HUES48 (cell line): ENCODE measurements around the gene NGEF.

Experiments
- H3K27ac ChIP-seq: one replicate; pipeline ENCODE4 v1.7.0; 2013; ENCODE audit warnings: low read depth, low read length, inconsistent platforms
- H3K27me3 ChIP-seq: 2 replicates; pipeline ENCODE4 v1.6.1; 2013; ENCODE audit warnings: mild to moderate bottlenecking, low read length; ENCODE audit not compliant: control insufficient read depth, insufficient read depth
- H3K36me3 ChIP-seq: 2 replicates; pipeline ENCODE4 v1.6.1; 2013; ENCODE audit warnings: low read length; ENCODE audit not compliant: control insufficient read depth, insufficient read depth
- H3K4me1 ChIP-seq: 2 replicates; pipeline ENCODE4 v1.6.1; 2013; ENCODE audit warnings: mild to moderate bottlenecking, low read length; ENCODE audit not compliant: control insufficient read depth, insufficient read depth
- H3K4me3 ChIP-seq: 2 replicates; pipeline ENCODE4 v1.5.1; 2013; ENCODE audit warnings: mild to moderate bottlenecking, low read depth, low read length
- H3K9ac ChIP-seq: 2 replicates; pipeline ENCODE4 v1.6.1; 2013; ENCODE audit warnings: mild to moderate bottlenecking, low read depth, low read length, moderate library complexity
- H3K9me3 ChIP-seq: 2 replicates; pipeline ENCODE4 v1.6.1; 2013; ENCODE audit warnings: low read length; ENCODE audit not compliant: control insufficient read depth, insufficient read depth

The NGEF gene

DNA sequence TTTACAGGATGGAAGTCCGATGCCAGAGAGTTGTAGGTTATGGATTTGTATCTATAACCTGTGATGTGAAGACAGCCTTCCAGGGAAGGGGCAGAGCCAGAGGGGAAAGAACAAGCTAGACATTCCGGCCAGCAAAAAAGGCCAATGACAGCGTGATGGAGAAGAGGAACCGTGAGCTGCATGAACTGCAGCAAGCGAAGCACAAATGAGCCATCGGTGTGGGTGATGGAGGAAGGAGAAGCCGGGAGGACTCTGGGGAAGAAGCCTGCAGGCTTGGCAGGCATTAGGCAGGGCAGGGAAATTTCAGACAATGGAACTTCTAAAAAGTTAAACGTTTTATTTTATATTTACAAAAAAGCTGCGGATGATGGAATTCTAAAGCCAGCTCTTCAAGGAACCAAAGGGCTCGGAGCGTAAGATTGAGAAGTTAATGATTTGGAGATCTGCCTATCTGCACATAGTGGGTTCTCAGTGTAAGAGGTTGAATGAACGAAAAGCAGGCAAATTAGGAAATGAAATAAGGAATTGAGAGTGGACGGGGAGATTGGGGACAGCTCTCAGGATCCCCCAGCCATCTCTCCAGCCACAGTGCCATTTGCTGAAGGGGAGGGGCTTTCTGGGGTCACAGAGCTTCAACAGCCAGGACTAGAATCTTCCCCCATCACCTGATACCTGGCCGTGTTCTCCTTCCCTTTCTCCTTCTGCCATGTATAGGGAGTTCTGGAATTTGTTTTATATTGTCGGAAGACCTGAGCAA lies 28.4 kb downstream of the NGEF start:
- Histone ChIP-seq H3K9ac (no peak overlapping the region), H3K27ac (no peak overlapping the region), H3K4me1 (peaks cover 11% of the 10 kb centered on the region), H3K36me3 (no peaks in the 10 kb centered on the region), H3K4me3 (no peak overlapping the region), H3K9me3 (no peaks in the 10 kb centered on the region), H3K27me3 (no peaks in the 10 kb centered on the region)

DNA sequence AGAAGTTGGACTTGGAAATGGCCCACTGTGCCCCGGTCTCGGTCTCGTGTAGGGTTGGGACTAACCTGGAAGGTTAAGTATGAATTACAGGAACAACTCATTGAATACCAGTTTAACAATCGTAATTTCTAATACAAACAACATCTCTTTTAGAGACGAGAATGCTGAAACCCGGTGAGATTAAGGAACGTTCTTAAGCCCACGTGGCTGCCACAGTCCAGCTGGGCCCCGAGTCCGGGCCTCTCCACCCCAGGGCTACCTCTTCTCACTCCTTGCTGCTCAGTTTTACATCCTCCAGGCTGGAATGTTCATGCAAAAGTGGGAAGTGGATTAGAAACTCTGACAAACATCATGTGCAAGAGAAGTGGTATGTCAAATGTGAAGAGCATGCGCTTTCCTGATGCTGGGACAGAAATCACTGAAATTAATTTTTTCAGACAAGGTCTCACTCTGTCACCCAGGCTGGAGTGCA lies 29.4 kb downstream of the NGEF start:
- peaks cover 12% of the 10 kb centered on the region for H3K4me1 ChIP-seq
- H3K36me3 ChIP-seq: no peaks in the 10 kb centered on the region
- H3K4me3 ChIP-seq: no peak overlapping the region
- no peaks in the 10 kb centered on the region for H3K27me3 ChIP-seq
- H3K9ac ChIP-seq: no peak overlapping the region
- no peaks in the 10 kb centered on the region for H3K9me3 ChIP-seq
- H3K27ac ChIP-seq: no peak overlapping the region

DNA sequence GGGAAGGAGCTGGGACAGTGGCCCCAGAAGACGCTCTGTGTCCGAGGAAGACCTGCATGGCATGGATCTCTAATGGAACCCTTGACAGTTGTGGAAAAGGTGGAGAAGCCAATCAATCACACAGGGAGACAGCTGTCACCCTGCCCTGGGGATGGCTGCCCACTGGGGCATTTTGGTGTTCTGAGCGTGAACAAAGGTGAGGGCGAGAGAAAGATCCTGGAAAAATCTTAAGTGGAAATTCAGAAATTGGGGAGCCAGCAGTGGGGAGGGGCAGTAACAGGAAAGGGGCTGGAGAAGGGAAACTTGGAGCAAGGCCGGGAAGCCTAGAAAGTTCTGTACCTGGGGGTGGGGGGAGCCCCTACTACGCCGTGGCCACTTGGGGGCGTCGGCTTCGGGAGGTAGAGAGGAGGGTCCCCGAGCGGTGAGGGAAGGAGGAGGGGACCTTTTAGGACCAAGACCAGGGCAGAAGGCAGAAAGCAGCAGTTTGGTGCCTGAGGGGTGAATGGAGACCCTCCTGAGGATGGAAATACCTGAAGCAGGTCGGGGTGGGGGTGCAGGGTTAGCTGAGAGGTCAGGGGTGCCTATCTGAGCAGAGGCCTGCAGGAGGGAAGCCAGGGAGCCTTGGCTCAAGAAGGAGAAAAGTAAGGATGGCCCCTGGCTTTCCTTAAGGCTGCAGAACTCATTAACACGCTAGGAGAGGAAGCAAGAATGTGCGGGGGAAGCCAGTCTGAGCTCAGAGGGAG lies 30.0 kb downstream of the NGEF start:
- H3K9ac ChIP-seq: no peak overlapping the region
- H3K4me3 ChIP-seq: no peak overlapping the region
- peaks cover 9% of the 10 kb centered on the region for H3K4me1 ChIP-seq
- H3K27me3 ChIP-seq: no peaks in the 10 kb centered on the region
- H3K9me3 ChIP-seq: no peaks in the 10 kb centered on the region
- H3K27ac ChIP-seq: no peak overlapping the region
- H3K36me3 ChIP-seq: no peaks in the 10 kb centered on the region

DNA sequence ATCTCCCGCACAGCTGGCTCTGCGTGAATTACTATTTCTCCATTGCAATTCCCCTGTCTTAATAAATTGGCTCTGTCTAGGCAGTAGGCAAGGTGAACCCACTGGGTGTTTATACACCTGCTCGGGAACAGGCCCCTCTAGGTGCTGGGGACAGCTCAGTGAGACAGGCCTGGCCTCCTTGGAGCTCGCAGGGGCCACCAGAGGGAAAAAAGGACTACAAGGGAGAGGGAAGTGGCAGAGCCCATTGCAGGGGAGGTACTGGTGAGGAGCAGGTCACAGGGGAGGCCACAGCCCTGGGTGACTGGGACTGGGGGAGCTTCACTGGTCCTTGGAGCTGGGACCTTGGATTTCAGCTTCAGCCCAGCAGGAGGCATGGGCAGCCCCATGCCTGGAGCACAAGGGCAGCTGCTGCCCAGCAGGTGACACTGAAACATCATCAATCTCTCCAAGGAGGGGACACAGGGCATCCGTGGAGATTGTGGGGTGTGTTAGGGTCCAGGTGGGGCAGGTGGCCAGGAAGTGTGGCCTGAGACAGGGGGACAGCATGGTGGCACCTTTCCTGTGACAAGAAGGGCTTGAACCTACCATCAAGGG lies 31.2 kb downstream of the NGEF start:
- Histone ChIP-seq H3K36me3 (no peaks in the 10 kb centered on the region), H3K27ac (no peak overlapping the region), H3K4me3 (no peak overlapping the region), H3K4me1 (peaks cover 8% of the 10 kb centered on the region; the same call in 1 of the 2 replicates), H3K9me3 (no peaks in the 10 kb centered on the region), H3K9ac (no peak overlapping the region), H3K27me3 (no peaks in the 10 kb centered on the region)

- Histone ChIP-seq H3K27me3 (no peaks in the 10 kb centered on the region), H3K36me3 (no peaks in the 10 kb centered on the region), H3K9me3 (no peaks in the 10 kb centered on the region), H3K9ac (no peak overlapping the region), H3K4me3 (no peak overlapping the region), H3K4me1 (peaks cover 8% of the 10 kb centered on the region; the same call in 1 of the 2 replicates), H3K27ac (no peak overlapping the region)
Measured at GRCh38 chr2:232981356-232981755, 31.7 kb downstream of the NGEF start.

DNA sequence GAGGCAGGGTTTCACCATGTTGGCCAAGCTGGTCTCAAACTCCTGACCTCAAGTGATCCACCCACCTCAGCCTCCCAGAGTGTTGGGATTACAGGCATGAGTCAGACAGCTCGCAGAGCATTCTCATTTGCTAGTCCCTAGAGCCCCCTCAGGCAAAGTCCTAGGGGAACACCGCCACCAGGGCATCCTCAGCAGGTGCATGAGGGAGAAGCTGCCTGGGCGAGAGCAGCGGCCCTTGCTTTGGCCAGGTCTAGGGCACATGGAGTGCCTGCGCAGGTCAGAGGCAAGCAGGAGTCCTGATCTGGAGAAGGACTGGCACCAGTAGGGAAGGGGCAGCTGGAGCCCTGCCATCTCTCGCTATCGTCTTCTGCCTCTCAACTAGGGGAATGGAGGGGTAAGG lies 32.4 kb downstream of the NGEF start:
- Histone ChIP-seq H3K9ac (no peak overlapping the region), H3K27ac (no peak overlapping the region), H3K4me1 (peaks cover 8% of the 10 kb centered on the region; the same call in 1 of the 2 replicates), H3K4me3 (no peak overlapping the region), H3K27me3 (no peaks in the 10 kb centered on the region), H3K36me3 (no peaks in the 10 kb centered on the region), H3K9me3 (no peaks in the 10 kb centered on the region)

- Histone ChIP-seq H3K4me3 (no peak overlapping the region), H3K36me3 (no peaks in the 10 kb centered on the region), H3K27me3 (no peaks in the 10 kb centered on the region), H3K4me1 (peaks cover 8% of the 10 kb centered on the region; the same call in 1 of the 2 replicates), H3K27ac (no peak overlapping the region), H3K9me3 (no peaks in the 10 kb centered on the region), H3K9ac (no peak overlapping the region)
Measured at GRCh38 chr2:232979871-232980461, 33.1 kb downstream of the NGEF start.

- no peaks in the 10 kb centered on the region for H3K36me3 ChIP-seq
- H3K27me3 ChIP-seq: no peaks in the 10 kb centered on the region
- H3K9ac ChIP-seq: no peak overlapping the region
- H3K27ac ChIP-seq: no peak overlapping the region
- H3K4me3 ChIP-seq: no peak overlapping the region
- no peaks in the 10 kb centered on the region for H3K9me3 ChIP-seq
- H3K4me1 ChIP-seq: peaks cover 2% of the 10 kb centered on the region; the same call in 1 of the 2 replicates
Measured at GRCh38 chr2:232977438-232977971, 35.6 kb downstream of the NGEF start.

DNA sequence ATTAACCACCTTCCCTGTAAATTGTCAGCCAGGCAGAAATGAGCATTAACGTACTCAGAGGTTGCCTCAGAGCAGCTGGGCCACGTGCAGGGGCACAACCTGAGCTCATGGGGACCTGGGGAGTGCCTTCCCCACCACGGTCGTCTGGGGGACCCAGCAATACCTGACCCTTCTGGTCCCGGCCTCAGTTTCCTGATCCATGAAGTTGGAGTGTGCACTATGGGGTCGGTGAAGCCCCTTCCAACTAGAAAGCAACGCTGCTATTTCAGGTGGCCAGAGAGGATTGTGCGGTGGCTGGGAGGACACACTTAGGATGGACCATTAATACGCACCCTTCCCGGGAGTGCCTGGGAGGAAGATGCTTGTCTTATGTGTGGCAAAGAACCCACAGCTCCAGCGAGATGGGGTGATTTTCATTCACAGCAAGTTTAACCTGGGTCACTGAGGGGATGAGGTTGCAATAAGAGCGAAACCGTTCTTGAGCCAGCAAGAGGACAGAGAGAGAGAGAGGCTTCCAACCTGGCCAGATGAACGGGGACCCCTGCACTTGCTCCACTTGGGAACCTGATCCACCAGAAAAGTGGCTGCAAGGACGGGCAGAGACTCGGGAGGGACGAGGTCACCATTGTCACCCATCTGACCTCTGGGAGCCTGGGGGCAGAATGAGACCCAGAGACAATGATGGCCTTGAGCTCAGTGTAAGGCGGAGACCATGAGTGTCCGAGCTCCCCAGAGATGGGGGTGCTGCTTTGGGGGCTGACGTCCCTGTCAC lies 36.2 kb downstream of the NGEF start:
- Histone ChIP-seq H3K4me3 (no peak overlapping the region), H3K9me3 (no peaks in the 10 kb centered on the region), H3K36me3 (no peaks in the 10 kb centered on the region), H3K4me1 (peaks cover 2% of the 10 kb centered on the region; the same call in 1 of the 2 replicates), H3K27me3 (no peaks in the 10 kb centered on the region), H3K27ac (no peak overlapping the region), H3K9ac (no peak overlapping the region)

DNA sequence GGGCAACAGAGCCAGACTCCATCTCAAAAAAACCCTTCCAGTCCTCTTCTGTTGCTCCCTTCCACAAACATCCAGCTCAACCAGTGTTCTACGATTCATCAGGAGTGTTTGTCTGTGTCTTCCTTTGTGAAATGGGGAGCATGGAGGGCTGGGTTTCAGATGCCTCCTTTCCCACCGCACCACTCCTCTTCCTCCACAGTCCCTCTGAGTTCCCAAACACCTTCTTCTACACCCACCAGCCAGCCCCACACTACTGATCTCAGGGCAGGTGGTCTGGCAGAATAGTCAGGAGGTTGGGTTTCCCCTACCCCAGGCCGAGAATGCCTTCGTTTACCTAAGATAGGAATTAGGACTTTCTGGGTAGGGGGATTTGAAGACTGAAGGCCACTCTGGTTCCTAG lies 36.9 kb downstream of the NGEF start:
- H3K36me3 ChIP-seq: no peaks in the 10 kb centered on the region
- peaks cover 2% of the 10 kb centered on the region; the same call in 1 of the 2 replicates for H3K4me1 ChIP-seq
- H3K27me3 ChIP-seq: no peaks in the 10 kb centered on the region
- no peak overlapping the region for H3K4me3 ChIP-seq
- H3K27ac ChIP-seq: no peak overlapping the region
- H3K9me3 ChIP-seq: no peaks in the 10 kb centered on the region
- H3K9ac ChIP-seq: no peak overlapping the region
